ENCODE measurements around the gene PEX11B. TPM values are rescaled to one million over a fixed set of nuclear protein-coding genes. Genes with fewer than 3 reads are reported as not detected.

The PEX11B gene
- polyA plus RNA-seq (2013, experiment 1 of 2), result 13.5 TPM
- 12.5 TPM for polyA plus RNA-seq (2013, experiment 2 of 2)

GRCh38 chr1:145918144-145918991 is at the start of gene PEX11B:
Gene PEX11B (minus strand): TSS chr1:145918717. CDS start chr1:145918688, 29 bp downstream.
- Histone ChIP-seq H4K8ac (ENCODE audit: low read depth, low read length) (no peak within 1 kb of the TSS), H3K36me3 (replicated peaks in 1 of 2; ENCODE audit: control insufficient read depth in 2 of 2, insufficient read depth in 2 of 2, low read length in 2 of 2) (peaks cover 0 to 51% of the 10 kb centered on the region in 2 donors), H3K9ac (ENCODE audit: low read depth, low read length, poor library complexity) (peak within 1 kb of the TSS; percentile 87), H3K4me3 (ENCODE audit: low read length in 2 of 2) (peak within 1 kb of the TSS; percentile 68 to 91), H3K18ac (ENCODE audit: low read length) (peak within 1 kb of the TSS; percentile 80), H2BK12ac (ENCODE audit: low read length) (no peak within 1 kb of the TSS), H3K23ac (ENCODE audit: low read depth, low read length, poor library complexity) (peak within 1 kb of the TSS; percentile 8), H3K79me1 (ENCODE audit: low read depth, low read length) (no peaks in the 10 kb centered on the region), H3K4me2 (ENCODE audit: insufficient read depth, low read length, poor library complexity, severe bottlenecking) (peak within 1 kb of the TSS; percentile 89), H3K4ac (ENCODE audit: low read length) (no peak within 1 kb of the TSS), H3K4me1 (ENCODE audit: control insufficient read depth in 2 of 2, insufficient read depth in 1 of 2, low read depth in 1 of 2, low read length in 2 of 2) (peaks cover 2 to 11% of the 10 kb centered on the region in 2 donors), H3K9me3 (replicated peaks in 1 of 2; ENCODE audit: control insufficient read depth in 2 of 2, insufficient read depth in 1 of 2, low read depth in 1 of 2, low read length in 2 of 2) (no peaks in the 10 kb centered on the region), H3K27ac (replicated peaks; ENCODE audit: low read length) (no peak within 1 kb of the TSS), H2AFZ (ENCODE audit: low read length) (peak within 1 kb of the TSS; percentile 91), H2BK120ac (ENCODE audit: low read depth, low read length) (no peak within 1 kb of the TSS), H3K27me3 (ENCODE audit: control insufficient read depth in 3 of 3, insufficient read depth in 3 of 3, low read depth in 1 of 3, low read length in 3 of 3) (no peaks in the 10 kb centered on the region), H2BK15ac (ENCODE audit: low read length) (no peak within 1 kb of the TSS), H4K91ac (ENCODE audit: low read depth, low read length, poor library complexity) (no peak within 1 kb of the TSS), H2AK5ac (ENCODE audit: low read depth, low read length) (peak within 1 kb of the TSS; percentile 53), H2BK5ac (ENCODE audit: low read length) (peak within 1 kb of the TSS; percentile 29), H3K14ac (ENCODE audit: low read length) (no peak within 1 kb of the TSS)
- peak; percentile 69 for DNase-seq (ENCODE audit: low spot score)
- WGBS, 2 donors (ENCODE audit: extremely low coverage in 2 of 2, insufficient read length in 2 of 2, insufficient replicate concordance in 1 of 2), result no CpG with 5 or more reads among the region's 51 CpGs

GRCh38 chr1:145967288-145967687 is 48.8 kb upstream of the PEX11B start:
- Histone ChIP-seq H3K27me3 (ENCODE audit: control insufficient read depth in 3 of 3, insufficient read depth in 3 of 3, low read depth in 1 of 3, low read length in 3 of 3) (peaks cover 0 to 18% (median 6%) of the 10 kb centered on the region in 3 experiments), H3K9ac (ENCODE audit: low read depth, low read length, poor library complexity) (no peak overlapping the region), H3K9me3 (replicated peaks in 1 of 2; ENCODE audit: control insufficient read depth in 2 of 2, insufficient read depth in 1 of 2, low read depth in 1 of 2, low read length in 2 of 2) (peaks cover 2 to 10% of the 10 kb centered on the region in 2 donors), H3K79me1 (ENCODE audit: low read depth, low read length) (no peaks in the 10 kb centered on the region), H2AK5ac (ENCODE audit: low read depth, low read length) (no peak overlapping the region), H2BK15ac (ENCODE audit: low read length) (no peak overlapping the region), H3K27ac (replicated peaks; ENCODE audit: low read length) (no peak overlapping the region), H3K4me3 (ENCODE audit: low read length in 2 of 2) (no peak overlapping the region), H2AFZ (ENCODE audit: low read length) (no peak overlapping the region), H3K14ac (ENCODE audit: low read length) (no peak overlapping the region), H3K4ac (ENCODE audit: low read length) (no peak overlapping the region), H4K8ac (ENCODE audit: low read depth, low read length) (no peak overlapping the region), H3K4me2 (ENCODE audit: insufficient read depth, low read length, poor library complexity, severe bottlenecking) (no peak overlapping the region), H2BK120ac (ENCODE audit: low read depth, low read length) (no peak overlapping the region), H2BK5ac (ENCODE audit: low read length) (no peak overlapping the region), H4K91ac (ENCODE audit: low read depth, low read length, poor library complexity) (no peak overlapping the region), H3K4me1 (ENCODE audit: control insufficient read depth in 2 of 2, insufficient read depth in 1 of 2, low read depth in 1 of 2, low read length in 2 of 2) (peaks cover 4 to 16% of the 10 kb centered on the region in 2 donors), H3K36me3 (replicated peaks in 1 of 2; ENCODE audit: control insufficient read depth in 2 of 2, insufficient read depth in 2 of 2, low read length in 2 of 2) (no peaks in the 10 kb centered on the region), H3K23ac (ENCODE audit: low read depth, low read length, poor library complexity) (no peak overlapping the region), H2BK12ac (ENCODE audit: low read length) (no peak overlapping the region), H3K18ac (ENCODE audit: low read length) (no peak overlapping the region)
- WGBS, 2 donors (ENCODE audit: extremely low coverage in 2 of 2, insufficient read length in 2 of 2, insufficient replicate concordance in 1 of 2), result no CpG with 5 or more reads among the region's 2 CpGs
- DNase-seq (ENCODE audit: low spot score), result no peak

GRCh38 chr1:145965119-145965744 is 46.7 kb upstream of the PEX11B start:
- Histone ChIP-seq H3K27ac (replicated peaks; ENCODE audit: low read length) (no peak overlapping the region), H4K8ac (ENCODE audit: low read depth, low read length) (no peak overlapping the region), H2AFZ (ENCODE audit: low read length) (peak overlapping the region; percentile 99)

More at GRCh38 chr1:145965119-145965744, 46.7 kb upstream of the PEX11B start:
- H3K79me1 ChIP-seq (ENCODE audit: low read depth, low read length), result no peaks in the 10 kb centered on the region
- peaks cover 4 to 10% of the 10 kb centered on the region in 2 donors for H3K9me3 ChIP-seq (replicated peaks in 1 of 2; ENCODE audit: control insufficient read depth in 2 of 2, insufficient read depth in 1 of 2, low read depth in 1 of 2, low read length in 2 of 2)
- H3K4me1 ChIP-seq (ENCODE audit: control insufficient read depth in 2 of 2, insufficient read depth in 1 of 2, low read depth in 1 of 2, low read length in 2 of 2), result peaks cover 10 to 30% of the 10 kb centered on the region in 2 donors
- no peak overlapping the region for H2BK15ac ChIP-seq (ENCODE audit: low read length)
- H3K23ac ChIP-seq (ENCODE audit: low read depth, low read length, poor library complexity), result no peak overlapping the region
- no peak overlapping the region for H2BK120ac ChIP-seq (ENCODE audit: low read depth, low read length)
- no peak overlapping the region for H2AK5ac ChIP-seq (ENCODE audit: low read depth, low read length)
- peak overlapping the region; percentile 72 for H3K4me2 ChIP-seq (ENCODE audit: insufficient read depth, low read length, poor library complexity, severe bottlenecking)
- H3K27me3 ChIP-seq (ENCODE audit: control insufficient read depth in 3 of 3, insufficient read depth in 3 of 3, low read depth in 1 of 3, low read length in 3 of 3), result peaks cover 0 to 33% (median 16%) of the 10 kb centered on the region in 3 experiments
- WGBS, 2 donors (ENCODE audit: extremely low coverage in 2 of 2, insufficient read length in 2 of 2, insufficient replicate concordance in 1 of 2), result no CpG with 5 or more reads among the region's 5 CpGs
- no peak for DNase-seq (ENCODE audit: low spot score)
- H3K9ac ChIP-seq (ENCODE audit: low read depth, low read length, poor library complexity), result no peak overlapping the region
- H3K4me3 ChIP-seq (ENCODE audit: low read length in 2 of 2), result peak overlapping the region; percentile 86 to 95
- H3K14ac ChIP-seq (ENCODE audit: low read length), result no peak overlapping the region
- no peak overlapping the region for H2BK5ac ChIP-seq (ENCODE audit: low read length)
- H4K91ac ChIP-seq (ENCODE audit: low read depth, low read length, poor library complexity), result no peak overlapping the region
- no peak overlapping the region for H3K18ac ChIP-seq (ENCODE audit: low read length)
- no peak overlapping the region for H3K4ac ChIP-seq (ENCODE audit: low read length)
- H2BK12ac ChIP-seq (ENCODE audit: low read length), result no peak overlapping the region
- H3K36me3 ChIP-seq (replicated peaks in 1 of 2; ENCODE audit: control insufficient read depth in 2 of 2, insufficient read depth in 2 of 2, low read length in 2 of 2), result no peaks in the 10 kb centered on the region

Data from neuronal stem cell (in vitro differentiated cells).